ENCODE measurements around the gene KCNK4. TPM values are rescaled to one million over a fixed set of nuclear protein-coding genes. Genes with fewer than 3 reads are reported as not detected.
A peak's percentile ranks its signal among the peaks of the same experiment; 100 is the strongest.

KCNK4 gene
- total and polyA plus RNA-seq, 2 of the 13 experiments (the other 11 are each of a cell fraction or from before 2014, with no cell fraction given) = not detected

- TF ChIP-seq HMG20A (CRISPR knock-in tag; IDR thresholded peaks at IDR 0.05; ENCODE audit: borderline replicate concordance) (no peak), STAG1 (CRISPR knock-in tag; IDR thresholded peaks at IDR 0.05) (peak; percentile 23; the same call in 1 of the 2 replicates), KDM2A (CRISPR knock-in tag; IDR thresholded peaks at IDR 0.05; ENCODE audit: borderline replicate concordance, low read depth) (peak; percentile 51; the same call in 1 of the 2 replicates), ZNF546 (CRISPR knock-in tag; conservative IDR thresholded peaks at IDR 0.05) (no peak), ETS1 (CRISPR knock-in tag; IDR thresholded peaks at IDR 0.05) (no peak), HDAC2 (CRISPR knock-in tag; IDR thresholded peaks at IDR 0.05) (no peak), NONO (IDR thresholded peaks at IDR 0.05) (no peak), NONO (CRISPR knock-in tag; conservative IDR thresholded peaks at IDR 0.05) (0 out of 2 replicates have a peak, but pooled peaks have one; percentile 37), ZNF367 (CRISPR knock-in tag; IDR thresholded peaks at IDR 0.05; ENCODE audit: borderline replicate concordance) (no peak), TFAP4 (IDR thresholded peaks at IDR 0.05; ENCODE audit: borderline replicate concordance, low read depth) (peak; percentile 94; the same call in 1 of the 2 replicates), ZNF687 (CRISPR knock-in tag; IDR thresholded peaks at IDR 0.05) (peak; percentile 76), ZNF747 (CRISPR knock-in tag; IDR thresholded peaks at IDR 0.05; ENCODE audit: borderline replicate concordance) (no peak), ZFY (CRISPR knock-in tag; IDR thresholded peaks at IDR 0.05) (peak; percentile 88), ARID4A (CRISPR knock-in tag; IDR thresholded peaks at IDR 0.05; ENCODE audit: borderline replicate concordance) (peak; percentile 59; the same call in 1 of the 2 replicates), ZNF235 (CRISPR knock-in tag; IDR thresholded peaks at IDR 0.05; ENCODE audit: borderline replicate concordance) (no peak), ZNF761 (CRISPR knock-in tag; conservative IDR thresholded peaks at IDR 0.05) (no peak), MXD1 (CRISPR knock-in tag; IDR thresholded peaks at IDR 0.05) (peak; percentile 17; the same call in 1 of the 2 replicates)
Measured at GRCh38 chr11:64341851-64342791, 51.0 kb downstream of the KCNK4 start (continued).

Measured in HepG2 (cell line).